GM12873 (cell line): ENCODE data around the gene HOXC6.

Experiments used
- TF ChIP-seq, protein P1 (sequence below): IDR thresholded peaks from 2 replicates; pipeline ENCODE4 v1.5.1; 2012; ENCODE audit warnings: low read depth, mild to moderate bottlenecking, moderate library complexity, low read length, control low read depth; ENCODE audit not compliant: insufficient read depth; ENCODE audit errors: missing control alignments

HOXC6 gene

DNA sequence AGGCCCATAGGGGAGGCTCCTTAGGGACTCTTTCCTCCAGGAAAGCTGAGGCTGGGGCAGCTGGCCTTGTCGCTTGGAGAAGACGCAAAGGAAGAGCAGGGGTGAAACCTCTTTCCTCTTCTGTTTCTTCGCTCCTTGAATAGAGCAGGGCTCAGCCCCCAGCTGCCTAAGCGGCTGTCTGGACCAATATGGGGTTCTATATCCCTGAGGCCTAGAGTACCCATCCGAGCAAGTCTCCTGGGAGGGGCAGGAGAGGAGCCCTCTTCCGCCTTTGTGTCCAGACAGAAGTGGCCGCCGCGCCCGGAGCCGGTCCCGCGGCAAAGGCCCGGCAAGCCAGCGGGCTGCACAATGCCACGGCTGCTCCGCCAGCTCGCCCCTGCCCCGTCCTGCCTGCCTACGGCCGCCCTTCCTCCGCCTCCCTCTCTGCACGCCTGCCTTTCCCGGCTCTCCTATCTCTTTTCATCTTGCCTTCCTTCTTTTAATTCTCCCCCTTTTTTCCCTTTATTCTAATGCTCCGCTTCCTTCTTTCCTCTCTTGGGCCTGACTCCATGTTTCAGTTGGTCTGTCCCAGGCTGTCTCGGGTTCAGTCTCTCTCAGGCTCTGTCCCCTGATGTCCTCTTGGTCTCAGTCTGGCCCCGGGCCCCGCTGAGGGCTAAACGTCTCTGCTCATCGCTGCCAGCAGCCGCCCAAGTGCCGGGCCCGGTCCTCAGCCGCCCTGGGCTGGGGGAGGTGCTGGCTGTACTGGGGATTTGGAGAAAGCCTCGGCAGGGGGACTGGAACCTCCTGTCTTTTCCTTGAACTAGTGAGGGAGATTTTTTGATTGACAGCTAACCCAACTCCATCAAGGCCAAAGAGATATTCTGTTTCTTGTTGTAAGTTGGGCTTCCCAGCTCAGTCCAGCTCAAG, 30.8 kb upstream of the HOXC6 start:
- TF ChIP-seq, protein P1, sequence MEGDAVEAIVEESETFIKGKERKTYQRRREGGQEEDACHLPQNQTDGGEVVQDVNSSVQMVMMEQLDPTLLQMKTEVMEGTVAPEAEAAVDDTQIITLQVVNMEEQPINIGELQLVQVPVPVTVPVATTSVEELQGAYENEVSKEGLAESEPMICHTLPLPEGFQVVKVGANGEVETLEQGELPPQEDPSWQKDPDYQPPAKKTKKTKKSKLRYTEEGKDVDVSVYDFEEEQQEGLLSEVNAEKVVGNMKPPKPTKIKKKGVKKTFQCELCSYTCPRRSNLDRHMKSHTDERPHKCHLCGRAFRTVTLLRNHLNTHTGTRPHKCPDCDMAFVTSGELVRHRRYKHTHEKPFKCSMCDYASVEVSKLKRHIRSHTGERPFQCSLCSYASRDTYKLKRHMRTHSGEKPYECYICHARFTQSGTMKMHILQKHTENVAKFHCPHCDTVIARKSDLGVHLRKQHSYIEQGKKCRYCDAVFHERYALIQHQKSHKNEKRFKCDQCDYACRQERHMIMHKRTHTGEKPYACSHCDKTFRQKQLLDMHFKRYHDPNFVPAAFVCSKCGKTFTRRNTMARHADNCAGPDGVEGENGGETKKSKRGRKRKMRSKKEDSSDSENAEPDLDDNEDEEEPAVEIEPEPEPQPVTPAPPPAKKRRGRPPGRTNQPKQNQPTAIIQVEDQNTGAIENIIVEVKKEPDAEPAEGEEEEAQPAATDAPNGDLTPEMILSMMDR, result no peak

GRCh38 chr12:53998110-53998899, 29.9 kb upstream of the HOXC6 start:
- TF ChIP-seq, protein P1, result no peak

DNA sequence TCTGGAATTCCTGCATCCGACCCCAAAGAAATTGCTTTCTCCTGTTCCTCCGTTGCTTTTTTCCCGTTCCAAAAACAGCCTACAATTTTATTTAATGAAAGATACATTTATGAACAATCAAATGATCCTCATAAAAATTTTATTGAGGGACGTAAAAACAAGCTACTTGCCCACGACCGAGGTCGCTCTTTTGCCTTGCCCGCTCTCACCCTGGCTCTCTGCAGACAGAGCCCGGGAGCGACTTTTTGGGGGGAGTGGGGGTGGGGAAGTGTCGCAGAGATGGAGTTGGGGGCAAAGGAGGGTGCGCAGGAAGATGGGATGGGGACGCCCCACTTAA, 29.4 kb upstream of the HOXC6 start:
- TF ChIP-seq, protein P1, result no peak

GRCh38 chr12:53999559-54000115, 28.6 kb upstream of the HOXC6 start:
- TF ChIP-seq, protein P1, result no peak

DNA sequence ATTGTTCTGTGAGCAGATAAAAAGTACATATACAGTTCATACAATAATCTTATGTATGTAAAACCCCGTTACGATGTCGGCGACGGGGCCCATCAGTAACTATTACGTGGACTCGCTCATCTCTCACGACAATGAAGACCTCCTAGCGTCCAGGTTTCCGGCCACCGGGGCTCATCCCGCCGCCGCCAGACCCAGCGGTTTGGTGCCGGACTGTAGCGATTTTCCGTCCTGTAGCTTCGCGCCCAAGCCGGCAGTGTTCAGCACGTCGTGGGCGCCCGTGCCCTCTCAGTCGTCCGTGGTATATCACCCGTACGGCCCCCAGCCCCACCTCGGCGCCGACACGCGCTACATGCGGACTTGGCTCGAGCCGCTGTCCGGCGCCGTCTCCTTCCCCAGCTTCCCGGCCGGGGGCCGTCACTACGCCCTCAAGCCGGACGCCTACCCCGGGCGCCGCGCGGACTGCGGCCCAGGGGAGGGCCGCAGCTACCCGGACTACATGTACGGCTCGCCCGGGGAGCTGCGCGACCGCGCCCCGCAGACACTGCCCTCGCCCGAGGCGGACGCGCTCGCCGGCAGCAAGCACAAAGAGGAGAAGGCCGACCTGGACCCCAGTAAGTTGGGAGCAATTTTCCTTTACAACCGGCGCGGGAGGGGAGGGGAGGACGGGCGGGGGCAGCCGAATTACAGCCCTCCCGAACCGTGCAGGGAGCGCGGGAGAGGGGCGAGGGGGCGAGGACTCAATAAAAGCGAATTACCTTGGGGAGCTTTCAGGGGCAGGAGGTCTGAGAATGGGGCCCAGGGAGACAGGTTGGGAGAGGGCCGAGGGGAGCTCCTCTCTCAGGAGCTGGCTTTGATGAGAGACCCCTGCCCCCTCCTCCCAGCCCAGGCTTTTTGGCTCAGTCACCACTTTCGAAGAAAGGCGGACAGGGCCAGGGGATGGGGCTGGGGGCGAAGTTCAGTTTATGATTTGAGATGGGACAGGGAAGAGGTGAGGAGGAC, 27.8 kb upstream of the HOXC6 start, which contains the start of gene HOXC9:
Gene HOXC9 (plus strand): TSS at position 46 of the 999 bp plus-strand sequence. CDS start 28 bp downstream, at position 74.
- TF ChIP-seq, protein P1, result no peak

GRCh38 chr12:54001283-54002187, 26.7 kb upstream of the HOXC6 start:
- TF ChIP-seq, protein P1, result no peak
